ENCODE results near the gene PLRG1.
A peak's percentile ranks its signal among the peaks of the same experiment; 100 is the strongest.

PLRG1 gene

GRCh38 chr4:154527308-154527707 lies 22.9 kb downstream of the PLRG1 start:
- H3K27ac ChIP-seq = no peak overlapping the region
- DNase-seq (ENCODE audit: low read depth, low spot score) = no peak

DNA sequence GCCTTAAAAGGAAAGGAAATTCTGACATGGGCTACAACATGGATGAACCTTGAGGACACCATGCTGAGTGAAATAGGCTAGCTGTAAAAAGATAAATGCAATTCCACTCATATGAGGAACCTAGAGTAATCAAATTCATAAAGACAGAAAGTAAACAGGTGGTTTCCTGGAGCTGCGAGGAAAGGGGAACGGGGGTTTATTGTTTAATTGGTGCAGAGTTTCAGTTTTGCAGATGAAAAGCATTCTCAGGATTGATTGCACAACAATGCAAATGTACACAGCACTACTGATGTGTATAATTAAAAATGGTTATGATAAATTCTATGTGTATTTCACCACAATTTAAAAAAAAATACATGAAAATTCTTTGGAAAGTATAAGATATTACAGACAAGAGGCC lies 24.0 kb downstream of the PLRG1 start:
- no peak overlapping the region for H3K27ac ChIP-seq
- DNase-seq (ENCODE audit: low read depth, low spot score) = no peak

GRCh38 chr4:154521607-154522006 lies 28.6 kb downstream of the PLRG1 start:
- no peak for DNase-seq (ENCODE audit: low read depth, low spot score)
- no peak overlapping the region for H3K27ac ChIP-seq

DNA sequence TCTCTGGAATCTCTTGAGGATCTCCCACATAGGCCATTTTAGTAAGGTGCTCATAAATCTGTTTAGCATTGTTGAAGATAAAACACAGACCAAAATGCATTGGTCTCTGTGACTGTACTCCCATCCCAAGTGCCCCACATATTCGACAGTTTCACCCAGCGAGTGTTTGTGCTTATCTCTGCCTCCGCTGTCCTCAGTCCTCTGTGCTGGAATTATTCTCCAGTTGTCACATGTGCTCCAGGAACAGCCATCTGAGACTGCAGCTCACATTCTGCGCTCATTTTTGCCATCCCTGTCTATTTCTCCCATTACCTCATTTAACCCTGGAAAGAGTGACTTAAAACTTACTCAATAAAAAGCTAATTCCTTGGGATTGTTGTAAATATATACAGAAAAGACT lies 31.0 kb downstream of the PLRG1 start:
- no peak for DNase-seq (ENCODE audit: low read depth, low spot score)
- H3K27ac ChIP-seq = no peak overlapping the region

DNA sequence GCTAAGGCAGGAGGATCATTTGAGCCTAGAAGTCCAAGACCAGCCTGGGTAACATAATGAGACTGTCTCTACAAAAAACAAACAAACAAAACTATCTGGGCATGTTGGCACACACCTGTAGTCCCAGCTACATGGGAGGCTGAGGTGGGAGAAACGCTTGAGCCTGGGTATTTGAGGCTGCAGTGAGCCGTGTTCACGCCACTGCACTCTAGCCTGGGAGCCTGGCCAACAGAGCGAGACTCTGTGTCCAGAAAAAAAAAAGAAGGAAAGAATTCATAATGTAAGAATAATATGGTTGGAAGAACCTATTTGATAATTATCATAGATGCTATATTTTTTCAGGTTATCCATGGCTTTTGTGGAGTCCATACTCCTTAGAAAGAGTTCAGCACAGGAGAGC lies 32.6 kb downstream of the PLRG1 start:
- no peak overlapping the region for H3K27ac ChIP-seq
- no peak for DNase-seq (ENCODE audit: low read depth, low spot score)

DNA sequence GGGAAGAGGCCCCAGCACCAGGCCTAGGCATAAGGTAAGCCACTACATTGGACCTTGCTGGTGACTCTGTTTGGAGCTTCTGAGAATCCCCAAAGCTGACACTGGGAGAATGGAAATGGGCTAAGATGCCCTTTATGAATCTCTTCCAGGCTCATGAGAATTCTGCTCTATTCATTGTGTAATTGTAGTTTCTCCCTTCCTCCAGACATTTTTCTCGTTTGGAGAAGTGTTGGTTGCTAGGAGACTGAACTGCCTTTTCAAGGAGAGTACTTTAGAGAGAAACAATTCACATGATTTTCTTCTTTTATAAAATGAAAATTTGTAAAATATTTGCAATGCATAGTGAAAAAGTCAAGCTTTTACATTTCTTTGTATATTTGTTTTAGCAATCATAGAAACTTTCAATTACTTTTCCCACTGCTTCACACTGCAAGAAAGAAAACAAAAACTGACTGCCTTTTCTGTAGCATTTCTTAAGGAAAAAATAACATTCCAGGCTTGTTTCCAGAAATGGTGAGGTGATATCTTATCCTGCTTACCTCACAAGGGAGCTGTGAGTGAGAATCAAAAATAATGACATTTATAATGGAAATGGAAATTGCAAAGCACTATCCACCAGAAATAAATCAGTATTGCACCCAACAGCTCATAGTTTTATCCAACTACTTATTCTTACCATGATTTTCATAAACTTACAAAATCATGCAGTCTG lies 33.7 kb downstream of the PLRG1 start:
- no peak for DNase-seq (ENCODE audit: low read depth, low spot score)
- H3K27ac ChIP-seq = no peak overlapping the region

GRCh38 chr4:154511981-154512380 lies 38.2 kb downstream of the PLRG1 start:
- H3K27ac ChIP-seq = no peak overlapping the region
- no peak for DNase-seq (ENCODE audit: low read depth, low spot score)

- DNase-seq (ENCODE audit: low read depth, low spot score) = no peak
- H3K27ac ChIP-seq = no peak overlapping the region
Observed at GRCh38 chr4:154511548-154511947, 38.7 kb downstream of the PLRG1 start.

GRCh38 chr4:154507156-154507555 lies 43.0 kb downstream of the PLRG1 start:
- peak; percentile 94 for DNase-seq (ENCODE audit: low read depth, low spot score)

DNA sequence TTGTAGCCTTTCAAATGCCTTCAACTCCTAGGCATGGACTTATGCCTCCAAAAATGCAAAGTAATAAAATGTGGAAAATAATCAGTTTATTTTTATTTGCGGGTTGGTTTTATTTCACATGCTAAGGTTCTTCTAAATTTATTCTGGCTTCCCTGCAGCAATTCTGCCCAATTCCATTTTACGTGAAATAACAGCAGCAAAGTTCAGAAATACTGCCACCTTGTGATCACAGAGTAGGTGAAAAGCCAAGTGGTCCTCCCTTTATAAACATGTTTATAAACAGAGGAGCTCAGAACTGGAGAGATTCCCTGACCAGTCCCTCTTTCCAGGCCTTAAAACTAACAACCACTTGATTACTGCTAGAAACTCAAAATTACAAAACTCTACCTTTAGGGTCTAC lies 43.9 kb downstream of the PLRG1 start:
- peak overlapping the region; percentile 92 for H3K27ac ChIP-seq
- no peak for DNase-seq (ENCODE audit: low read depth, low spot score)

More at GRCh38 chr4:154507156-154507555, 43.0 kb downstream of the PLRG1 start:
- H3K27ac ChIP-seq = peak overlapping the region; percentile 92

DNA sequence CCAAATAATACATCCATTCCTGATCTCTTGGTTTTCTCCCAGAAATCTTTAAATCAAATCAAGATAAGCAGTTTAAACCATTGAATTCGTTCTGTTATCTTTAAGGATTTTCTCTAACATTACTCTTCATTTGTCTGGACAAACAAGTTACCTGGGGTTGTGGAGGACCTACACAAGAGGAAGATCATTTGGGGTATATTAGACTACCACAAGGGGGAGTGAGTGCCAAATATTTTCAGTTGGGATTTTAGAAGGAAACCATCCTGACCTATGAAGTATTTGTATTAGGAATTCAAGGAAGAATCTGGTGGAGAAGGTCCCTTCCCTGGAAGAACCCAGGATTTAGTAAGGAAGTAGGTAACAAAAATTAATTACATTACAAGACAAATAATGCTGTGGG lies 46.6 kb downstream of the PLRG1 start:
- no peak for DNase-seq (ENCODE audit: low read depth, low spot score)
- H3K27ac ChIP-seq = no peak overlapping the region

- no peak for DNase-seq (ENCODE audit: low read depth, low spot score)
Observed at GRCh38 chr4:154502111-154502510, 48.1 kb downstream of the PLRG1 start.

DNA sequence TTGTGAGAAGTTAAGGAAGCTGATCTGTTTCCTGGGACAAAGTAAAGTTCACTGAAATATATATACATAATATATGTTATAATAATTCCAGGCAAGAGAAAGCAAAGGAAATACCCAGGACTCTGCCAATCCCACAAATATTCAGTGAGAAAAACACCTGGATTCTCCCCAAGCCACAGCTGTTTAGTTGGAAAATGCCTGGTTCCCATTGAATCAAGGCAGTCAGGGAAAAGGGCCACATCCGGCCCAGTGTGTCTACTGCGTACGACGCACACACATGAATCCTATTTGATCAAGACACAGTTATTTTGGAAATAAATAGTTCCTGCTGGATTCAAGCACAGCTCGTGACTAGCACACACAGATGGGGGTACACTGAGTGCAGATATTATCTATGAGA lies 52.3 kb downstream of the PLRG1 start:
- no peak for DNase-seq (ENCODE audit: low read depth, low spot score)
- no peak overlapping the region for H3K27ac ChIP-seq

More at GRCh38 chr4:154502111-154502510, 48.1 kb downstream of the PLRG1 start:
- no peak overlapping the region for H3K27ac ChIP-seq

DNA sequence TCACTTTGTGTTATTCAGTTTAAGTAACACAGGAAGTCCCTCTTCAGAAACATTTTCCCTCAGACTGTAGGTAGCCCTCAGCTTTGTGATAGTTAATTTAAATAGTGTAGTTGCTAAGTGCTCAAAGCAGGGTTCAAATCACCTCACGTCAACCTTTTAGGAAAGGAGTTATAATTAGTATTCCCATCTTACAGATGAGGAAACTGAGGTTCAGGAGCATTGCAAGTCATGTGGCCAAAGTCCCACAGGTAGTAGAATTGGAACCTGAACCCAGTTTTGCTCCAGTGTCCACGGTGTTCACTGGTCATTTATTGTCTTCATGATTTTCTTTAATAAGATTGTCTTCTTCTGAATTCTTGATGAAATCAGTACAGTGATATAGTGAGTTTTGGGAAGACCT lies 54.3 kb downstream of the PLRG1 start:
- DNase-seq (ENCODE audit: low read depth, low spot score) = no peak

DNA sequence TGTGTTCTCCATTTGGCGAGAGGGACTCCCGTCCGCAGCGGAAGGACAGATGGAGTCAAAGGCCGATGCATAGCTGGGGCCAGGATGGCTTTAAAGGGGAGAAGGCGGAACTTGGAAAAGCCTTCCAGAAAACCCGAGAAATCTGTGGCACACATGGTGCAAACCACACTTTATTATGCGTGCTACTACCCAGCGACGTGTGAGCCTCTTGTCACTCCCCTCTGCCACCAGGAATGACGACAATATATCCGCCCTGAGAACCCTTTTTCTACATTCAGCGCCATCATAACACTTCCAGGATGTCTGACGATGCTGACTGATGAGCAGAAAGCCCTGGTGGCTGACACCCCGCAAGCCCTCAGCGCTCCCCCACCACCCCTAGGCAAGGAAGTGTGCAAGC lies 57.9 kb downstream of the PLRG1 start:
- no peak for DNase-seq (ENCODE audit: low read depth, low spot score)
- no peak overlapping the region for H3K27ac ChIP-seq

More for the DNA sequence above, 54.3 kb downstream of the PLRG1 start:
- no peak overlapping the region for H3K27ac ChIP-seq

DNA sequence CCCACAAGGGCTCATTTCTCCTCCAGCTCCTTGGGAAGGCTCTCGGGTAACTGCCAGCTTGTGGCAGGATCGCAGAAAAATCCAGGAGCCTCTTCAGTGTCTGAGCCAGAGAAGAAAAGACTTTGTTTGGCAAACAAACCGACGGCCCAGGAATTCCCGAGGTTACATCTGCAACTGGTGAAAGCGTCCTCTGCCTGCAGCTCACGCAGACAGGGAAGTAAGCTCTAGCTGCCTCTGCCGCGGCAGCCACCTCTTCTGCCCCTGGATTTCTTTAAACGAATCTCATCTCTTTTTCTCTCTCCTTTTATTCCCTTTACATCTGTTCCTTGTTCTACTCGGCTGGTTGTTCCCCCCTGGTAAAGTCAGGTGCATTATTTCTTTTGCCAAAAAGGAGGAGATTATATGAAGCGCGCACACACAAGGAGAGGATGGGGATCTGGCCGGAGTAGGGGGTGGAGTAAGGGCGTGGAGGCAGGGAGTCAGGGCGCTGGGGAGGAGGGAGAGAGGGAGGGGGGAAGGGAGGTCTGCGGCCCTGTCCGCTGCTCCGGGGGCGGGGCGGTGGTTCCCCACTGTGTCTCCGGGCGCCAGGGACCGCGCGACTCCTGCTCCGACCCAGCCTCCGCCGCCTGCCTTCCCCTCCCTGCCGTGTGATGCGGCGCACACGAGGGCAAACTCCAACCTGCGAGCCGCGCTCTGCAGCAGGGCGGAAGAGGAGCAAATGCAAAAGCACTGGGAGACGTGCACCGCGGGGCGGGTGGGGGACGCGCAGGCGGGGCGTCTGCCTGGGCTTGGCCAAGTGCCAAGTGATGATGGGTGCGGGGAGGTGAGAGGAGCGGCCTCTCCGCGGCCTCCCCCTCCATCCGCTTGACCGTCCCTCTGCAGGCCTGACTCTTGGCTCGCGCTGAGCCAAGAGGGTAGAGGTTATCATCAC lies 58.6 kb downstream of the PLRG1 start, which contains the start of gene DCHS2:
Gene DCHS2 (minus strand): TSS at position 459 of the 931 bp plus-strand sequence. CDS start 444 bp downstream, at position 15.
- DNase-seq (ENCODE audit: low read depth, low spot score) = no peak
- no peak within 1 kb of the TSS for H3K27ac ChIP-seq

DNA sequence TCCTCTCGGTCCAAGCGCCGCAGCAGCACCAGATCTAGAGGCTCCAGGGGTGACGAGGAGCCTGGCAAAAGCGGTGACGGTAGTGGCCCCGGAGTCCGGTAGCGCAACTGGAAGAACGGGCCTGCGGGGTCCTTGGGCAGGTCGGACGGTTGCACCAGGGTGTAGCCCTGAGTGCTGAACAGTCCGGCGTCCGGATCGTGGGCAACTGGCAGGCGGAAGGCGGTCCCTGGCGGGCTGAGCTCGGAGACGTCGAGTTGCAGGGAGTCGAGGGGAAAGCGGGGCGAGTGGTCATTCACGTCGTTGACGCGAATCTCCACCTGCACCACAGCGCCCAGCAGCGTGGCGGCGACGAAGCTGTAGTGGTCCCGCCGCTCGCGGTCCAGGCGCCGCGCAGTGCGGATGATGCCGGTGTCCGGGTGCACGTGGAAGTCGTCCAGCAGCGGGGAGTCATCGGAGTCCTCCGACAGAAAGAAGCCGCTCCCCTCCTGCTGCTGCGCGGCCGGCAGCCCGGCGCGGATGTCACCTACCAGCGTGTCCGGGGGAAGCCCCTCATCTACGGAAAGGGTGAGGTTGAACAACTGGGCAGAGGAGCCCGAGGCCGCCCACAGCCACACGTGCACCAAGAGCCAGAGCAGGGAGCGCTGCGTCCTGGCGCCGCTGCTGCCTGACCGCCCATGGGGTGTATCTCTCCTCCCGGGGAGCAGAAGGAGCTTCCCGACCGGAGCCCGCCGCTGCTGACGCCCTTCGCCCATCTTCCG lies 59.4 kb downstream of the PLRG1 start:
- H3K27ac ChIP-seq = no peak overlapping the region
- DNase-seq (ENCODE audit: low read depth, low spot score) = no peak

DNA sequence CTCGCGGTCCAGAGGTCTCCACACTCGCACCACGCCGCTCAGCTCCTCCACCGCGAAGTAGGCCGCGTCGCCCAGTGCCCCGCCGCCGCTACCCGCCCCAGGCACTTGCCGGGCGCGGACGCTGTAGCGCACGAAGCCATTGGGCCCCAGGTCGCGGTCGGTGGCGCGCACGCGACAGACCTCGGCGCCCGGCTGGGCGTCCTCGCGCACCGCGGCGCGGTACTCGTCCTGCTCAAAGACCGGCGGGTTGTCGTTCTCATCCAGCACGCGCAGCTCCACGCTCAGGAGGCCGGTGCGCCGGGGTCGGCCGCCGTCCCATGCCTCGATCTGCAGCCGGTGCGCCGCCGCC lies 60.0 kb downstream of the PLRG1 start:
- H3K27ac ChIP-seq = no peak overlapping the region
- DNase-seq (ENCODE audit: low read depth, low spot score) = no peak

DNA sequence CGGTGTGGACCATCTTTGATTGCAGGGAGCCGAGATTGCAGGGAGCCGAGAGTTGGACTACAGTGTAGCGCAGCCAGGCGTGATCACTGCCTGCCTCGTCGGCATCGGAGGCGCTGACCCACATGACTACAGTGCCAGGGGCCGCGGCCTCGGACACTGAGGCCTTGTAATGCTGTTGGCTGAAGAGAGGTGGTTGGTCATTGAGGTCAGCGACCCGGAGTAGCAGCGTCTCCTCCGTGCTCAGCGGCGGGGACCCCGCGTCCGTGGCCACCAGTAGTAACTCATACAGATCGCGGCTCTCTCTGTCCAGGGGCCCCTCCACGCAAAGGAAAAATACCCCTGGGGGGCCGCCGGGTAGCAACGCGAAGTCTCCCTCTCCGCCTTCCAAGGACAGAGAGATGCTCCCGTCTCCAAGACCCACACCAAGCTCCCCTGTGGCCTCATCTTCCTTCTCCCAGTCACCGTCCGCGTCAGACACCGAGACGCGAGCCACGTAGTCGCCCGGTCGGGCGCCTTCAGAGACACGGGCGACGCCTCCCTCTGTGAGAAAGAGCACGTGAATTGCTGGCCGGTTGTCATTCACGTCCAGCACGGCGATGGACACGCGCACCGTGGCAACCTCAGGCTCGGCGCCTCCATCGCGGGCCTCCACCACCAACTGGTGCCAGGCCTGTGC lies 60.5 kb downstream of the PLRG1 start:
- no peak for DNase-seq (ENCODE audit: low read depth, low spot score)
- no peak overlapping the region for H3K27ac ChIP-seq

DNA sequence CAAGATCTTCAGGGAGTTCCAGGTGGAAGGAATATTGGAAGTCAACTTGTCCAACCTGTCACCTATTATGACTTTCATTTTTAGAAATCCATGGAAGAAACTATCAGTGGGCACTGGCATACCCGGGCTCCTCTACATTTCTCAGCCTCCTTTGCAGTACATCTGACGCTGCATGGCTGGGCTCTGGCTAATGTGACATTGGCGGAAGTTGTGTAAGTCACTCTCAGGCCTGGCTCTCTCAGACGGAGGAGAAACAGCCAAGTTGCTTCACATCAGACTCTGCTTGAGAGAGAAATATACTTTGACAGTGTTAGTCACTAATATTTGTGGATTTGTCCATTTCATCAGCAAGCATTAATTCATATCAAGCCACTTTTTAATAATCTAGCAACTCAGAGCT lies 63.1 kb downstream of the PLRG1 start:
- DNase-seq (ENCODE audit: low read depth, low spot score) = no peak
- no peak overlapping the region for H3K27ac ChIP-seq

All from epithelial cell of prostate (primary cell).